GM23248 (cell line): ENCODE measurements around the gene NFIC. TPM values are rescaled to one million over a fixed set of nuclear protein-coding genes. Genes with fewer than 3 reads are reported as not detected.

Source experiments
- DNase-seq: peaks from one replicate; pipeline ENCODE4 v3.0.0-alpha.2; 2015
- H2AFZ ChIP-seq: fragments of 200-600 bp; sonication (generic); 2 replicates; pipeline ENCODE4 v1.6.1; 2016; ENCODE audit warnings: antibody characterized with exemption
- H3F3A ChIP-seq: fragments of 200-600 bp; sonication (generic); 2 replicates; pipeline ENCODE4 v1.6.1; 2016; ENCODE audit warnings: mild to moderate bottlenecking, antibody characterized with exemption, mixed run types; ENCODE audit not compliant: insufficient read depth
- H3K27ac ChIP-seq: fragments of 200-600 bp; sonication (generic); 2 replicates; pipeline ENCODE4 v1.5.1; 2016; ENCODE audit warnings: mild to moderate bottlenecking
- H3K27me3 ChIP-seq: fragments of 200-600 bp; sonication (generic); replicated peaks from 2 replicates; pipeline ENCODE4 v1.6.1; 2016; ENCODE audit warnings: mild to moderate bottlenecking; ENCODE audit not compliant: insufficient read depth
- H3K36me3 ChIP-seq: fragments of 200-600 bp; sonication (generic); 2 replicates; pipeline ENCODE4 v1.6.1; 2016; ENCODE audit warnings: low read depth, mild to moderate bottlenecking
- H3K4me1 ChIP-seq: fragments of 200-600 bp; sonication (generic); 2 replicates; pipeline ENCODE4 v1.6.1; 2016; ENCODE audit warnings: mild to moderate bottlenecking; ENCODE audit not compliant: insufficient read depth
- H3K4me2 ChIP-seq: fragments of 200-600 bp; sonication (generic); one replicate; pipeline ENCODE4 v1.6.1; 2016; ENCODE audit warnings: mild to moderate bottlenecking; ENCODE audit not compliant: unreplicated experiment
- H3K4me3 ChIP-seq: fragments of 200-600 bp; sonication (generic); 2 replicates; pipeline ENCODE4 v1.5.1; 2016; ENCODE audit warnings: mild to moderate bottlenecking
- H3K79me2 ChIP-seq: fragments of 200-600 bp; sonication (generic); 2 replicates; pipeline ENCODE4 v1.6.1; 2016; ENCODE audit warnings: mild to moderate bottlenecking; ENCODE audit not compliant: insufficient read depth
- H3K9ac ChIP-seq: fragments of 200-600 bp; sonication (generic); 2 replicates; pipeline ENCODE4 v1.6.1; 2016; ENCODE audit warnings: mild to moderate bottlenecking
- H3K9me2 ChIP-seq: fragments of 200-600 bp; sonication (generic); 2 replicates; pipeline ENCODE4 v1.6.1; 2016; ENCODE audit warnings: mixed run types, mild to moderate bottlenecking, moderate library complexity; ENCODE audit not compliant: insufficient read depth
- H3K9me3 ChIP-seq: fragments of 200-600 bp; sonication (generic); one replicate; pipeline ENCODE4 v1.6.1; 2017; ENCODE audit warnings: low read depth
- H4K20me1 ChIP-seq: fragments of 200-600 bp; sonication (generic); 2 replicates; pipeline ENCODE4 v1.6.0; 2016; ENCODE audit not compliant: insufficient read depth
- EZH2 ChIP-seq: fragments of 200-600 bp; sonication (generic); IDR thresholded peaks from 2 replicates; pipeline ENCODE4 v1.6.1; 2018; ENCODE audit warnings: antibody characterized with exemption, mild to moderate bottlenecking; ENCODE audit not compliant: insufficient read depth, poor library complexity, severe bottlenecking
- EZH2phosphoT487 ChIP-seq: fragments of 200-600 bp; sonication (generic); IDR thresholded peaks from 2 replicates; pipeline ENCODE4 v1.6.1; 2018; ENCODE audit warnings: antibody characterized with exemption, moderate library complexity, mild to moderate bottlenecking, low read depth; ENCODE audit not compliant: insufficient read depth
- WGBS, 2 experiments: methylation state at CpG; one replicate each; pipeline ENCODE4 v1.1.6; 2015 to 2017; ENCODE audit warnings: low lambda C conversion rate in 2 of 2, low coverage in 1 of 2; ENCODE audit errors: missing lambda C conversion rate in 2 of 2; 5-methylcytosine and 5-hydroxymethylcytosine counted together
- in situ Hi-C: fragments of 300-500 bp; cut with MboI; formaldehyde crosslinking; loops from 2 replicates; pipeline ENCODE4 v1.15.0; 2020
- polyA plus RNA-seq: library from polyadenylated mRNA; unstranded; fragments of >200 nt; fragmentation: Nextera tagmentation; extraction: Ambion mirVana; gene quantifications from 2 replicates; pipeline ENCODE4 v1.2.1, GENCODE V29; 2016
- total RNA-seq: library from RNA; depleted of rRNA; stranded (reverse); fragments of >200 nt; shearing (Covaris generic); gene quantifications from 2 replicates; pipeline ENCODE4 v1.2.3, GENCODE V29; 2014

Gene NFIC
- total and polyA plus RNA-seq, 2 experiments from 2014 or later, result 50.4 to 108 TPM

GRCh38 chr19:3512562-3513228 lies 146.3 kb downstream of the NFIC start:
- no peaks in the 10 kb centered on the region for H3K36me3 ChIP-seq
- no peak for DNase-seq
- H2AFZ ChIP-seq, result no peak overlapping the region
- no peaks in the 10 kb centered on the region for H3K27me3 ChIP-seq
- H3K4me1 ChIP-seq, result peaks cover 8% of the 10 kb centered on the region; the same call in 1 of the 2 replicates
- WGBS, 2 experiments, result 83 to 86% methylated on average over 17 of the region's 17 CpGs
- H3K9me2 ChIP-seq, result no peaks in the 10 kb centered on the region
- TF ChIP-seq EZH2phosphoT487 (no peak), EZH2 (no peak)
- no peaks in the 10 kb centered on the region for H3K9me3 ChIP-seq
- H3K4me2 ChIP-seq, result no peak overlapping the region
- no peak overlapping the region for H3K9ac ChIP-seq
- no peak overlapping the region for H3K4me3 ChIP-seq
- in situ Hi-C loops, result no loop called here
- peaks cover 6% of the 10 kb centered on the region; the same call in 1 of the 2 replicates for H3F3A ChIP-seq
- H3K79me2 ChIP-seq, result peaks cover 100% of the 10 kb centered on the region
- H3K27ac ChIP-seq, result no peak overlapping the region
- peaks cover 4% of the 10 kb centered on the region; the same call in 1 of the 2 replicates for H4K20me1 ChIP-seq

- Histone ChIP-seq H3F3A (peaks cover 6% of the 10 kb centered on the region; the same call in 1 of the 2 replicates), H3K9me2 (no peaks in the 10 kb centered on the region), H3K36me3 (no peaks in the 10 kb centered on the region), H2AFZ (no peak overlapping the region), H3K9me3 (no peaks in the 10 kb centered on the region), H3K4me3 (no peak overlapping the region), H3K4me2 (no peak overlapping the region), H3K27ac (no peak overlapping the region), H3K79me2 (peaks cover 100% of the 10 kb centered on the region), H4K20me1 (peaks cover 4% of the 10 kb centered on the region; the same call in 1 of the 2 replicates), H3K9ac (no peak overlapping the region), H3K4me1 (peaks cover 8% of the 10 kb centered on the region; the same call in 1 of the 2 replicates), H3K27me3 (no peaks in the 10 kb centered on the region)
- TF ChIP-seq EZH2, result no peak
- TF ChIP-seq EZH2phosphoT487, result no peak
- DNase-seq, result no peak
- 87% methylated on average over 23 of the region's 23 CpGs for WGBS, 2 experiments
- in situ Hi-C loops, result no loop called here
Measured at GRCh38 chr19:3513229-3514140, 147.1 kb downstream of the NFIC start.

- 71 to 77% methylated on average over 12 of the region's 12 CpGs for whole genome bisulfite sequencing, 2 experiments
- peak; percentile 33 for DNase-seq
- no peaks in the 10 kb centered on the region for H3K4me1 ChIP-seq
- no peaks in the 10 kb centered on the region for H3F3A ChIP-seq
- H3K4me2 ChIP-seq, result no peak overlapping the region
- in situ Hi-C loops, result no loop called here
- H4K20me1 ChIP-seq, result peaks cover 4% of the 10 kb centered on the region; the same call in 1 of the 2 replicates
- no peaks in the 10 kb centered on the region for H3K27me3 ChIP-seq
- H3K9me2 ChIP-seq, result no peaks in the 10 kb centered on the region
- H3K27ac ChIP-seq, result no peak overlapping the region
- H2AFZ ChIP-seq, result no peak overlapping the region
- no peak overlapping the region for H3K9ac ChIP-seq
- no peaks in the 10 kb centered on the region for H3K9me3 ChIP-seq
- TF ChIP-seq EZH2, result no peak
- no peak for TF ChIP-seq EZH2phosphoT487
- no peaks in the 10 kb centered on the region for H3K36me3 ChIP-seq
- no peak overlapping the region for H3K4me3 ChIP-seq
- peaks cover 100% of the 10 kb centered on the region for H3K79me2 ChIP-seq
Measured at GRCh38 chr19:3514930-3515329, 148.5 kb downstream of the NFIC start.

GRCh38 chr19:3515891-3516422 lies 149.6 kb downstream of the NFIC start:
- Histone ChIP-seq H3F3A (no peaks in the 10 kb centered on the region), H3K36me3 (no peaks in the 10 kb centered on the region), H3K4me3 (no peak overlapping the region), H3K9me3 (no peaks in the 10 kb centered on the region), H2AFZ (no peak overlapping the region), H3K9ac (no peak overlapping the region), H3K4me1 (no peaks in the 10 kb centered on the region), H3K79me2 (peaks cover 100% of the 10 kb centered on the region), H3K27me3 (no peaks in the 10 kb centered on the region), H3K9me2 (no peaks in the 10 kb centered on the region), H3K4me2 (no peak overlapping the region), H4K20me1 (peaks cover 4% of the 10 kb centered on the region; the same call in 1 of the 2 replicates), H3K27ac (no peak overlapping the region)
- in situ Hi-C loops, result no loop called here
- TF ChIP-seq EZH2phosphoT487, result no peak
- no peak for TF ChIP-seq EZH2
- DNase-seq, result no peak
- 70 to 71% methylated on average over 15 of the region's 15 CpGs for WGBS, 2 experiments
